IMR-90 (cell line): ENCODE measurements around the gene RING1.

Experiments
- FOS ChIP-seq: fragments of 150-350 bp; IDR thresholded peaks from 2 replicates; pipeline ENCODE4 v1.6.1; 2016; ENCODE audit warnings: low read depth, low read length
- MAFK ChIP-seq: IDR thresholded peaks from 2 replicates; pipeline ENCODE4 v1.6.1; 2012; ENCODE audit warnings: low read depth, low read length, improper control_type of control experiment
- MXI1 ChIP-seq: IDR thresholded peaks from 2 replicates; pipeline ENCODE4 v1.6.1; 2012; ENCODE audit warnings: low read depth, mild to moderate bottlenecking, low read length, moderate library complexity, borderline replicate concordance
- NFE2L2 ChIP-seq: fragments of 150-350 bp; IDR thresholded peaks from 2 replicates; pipeline ENCODE4 v1.6.1; 2016; ENCODE audit warnings: low read depth, mild to moderate bottlenecking, low read length
- POLR2A ChIP-seq: IDR thresholded peaks from 2 replicates; pipeline ENCODE4 v1.6.1; 2012; ENCODE audit warnings: mild to moderate bottlenecking, low read depth, low read length
- RAD21 ChIP-seq: IDR thresholded peaks from 2 replicates; pipeline ENCODE4 v1.6.1; 2012; ENCODE audit warnings: low read length, improper control_type of control experiment
- RFX5 ChIP-seq: IDR thresholded peaks from 2 replicates; pipeline ENCODE4 v1.8.0; 2012; ENCODE audit warnings: low read depth, mild to moderate bottlenecking, low read length, moderate library complexity
- TF ChIP-seq, protein P1 (sequence below): conservative IDR thresholded peaks from 2 replicates; pipeline ENCODE4 v1.5.1; 2012; ENCODE audit warnings: mild to moderate bottlenecking, low read depth, low read length, improper control_type of control experiment
- TF ChIP-seq, protein P2 (sequence below): fragments of 150-350 bp; IDR thresholded peaks from 2 replicates; pipeline ENCODE4 v1.6.1; 2017; ENCODE audit warnings: mild to moderate bottlenecking, antibody characterized with exemption, low read length, low read depth

DNA sequence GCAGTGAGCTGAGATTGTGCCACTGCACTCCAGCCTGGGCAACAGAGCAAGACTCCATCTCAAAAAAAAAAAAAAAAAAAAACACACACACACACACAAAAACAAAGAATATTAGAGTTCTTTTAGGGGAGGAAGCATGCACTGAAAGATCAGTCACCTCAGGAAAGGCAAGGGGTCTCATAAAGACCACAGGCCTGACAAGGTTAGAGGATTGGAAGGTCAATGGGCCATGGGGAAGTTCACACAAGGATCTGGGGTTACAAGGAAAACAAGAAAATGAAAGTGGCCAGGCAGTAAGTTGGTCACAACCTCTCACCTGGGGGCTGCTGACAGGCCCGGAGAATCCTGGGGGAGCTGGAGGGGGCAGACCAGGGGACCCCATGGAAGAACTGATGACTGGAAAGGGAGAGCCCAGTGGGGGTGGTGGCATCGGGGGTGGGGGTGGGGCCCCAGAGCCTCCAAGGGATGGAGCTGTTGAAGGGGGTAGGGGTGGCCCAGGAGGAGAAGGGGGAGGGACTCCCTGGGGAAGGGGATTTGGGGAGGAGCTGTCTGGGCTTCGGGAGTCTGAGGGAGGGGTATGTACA, 9.4 kb upstream of the RING1 start:
- TF ChIP-seq, protein P1, sequence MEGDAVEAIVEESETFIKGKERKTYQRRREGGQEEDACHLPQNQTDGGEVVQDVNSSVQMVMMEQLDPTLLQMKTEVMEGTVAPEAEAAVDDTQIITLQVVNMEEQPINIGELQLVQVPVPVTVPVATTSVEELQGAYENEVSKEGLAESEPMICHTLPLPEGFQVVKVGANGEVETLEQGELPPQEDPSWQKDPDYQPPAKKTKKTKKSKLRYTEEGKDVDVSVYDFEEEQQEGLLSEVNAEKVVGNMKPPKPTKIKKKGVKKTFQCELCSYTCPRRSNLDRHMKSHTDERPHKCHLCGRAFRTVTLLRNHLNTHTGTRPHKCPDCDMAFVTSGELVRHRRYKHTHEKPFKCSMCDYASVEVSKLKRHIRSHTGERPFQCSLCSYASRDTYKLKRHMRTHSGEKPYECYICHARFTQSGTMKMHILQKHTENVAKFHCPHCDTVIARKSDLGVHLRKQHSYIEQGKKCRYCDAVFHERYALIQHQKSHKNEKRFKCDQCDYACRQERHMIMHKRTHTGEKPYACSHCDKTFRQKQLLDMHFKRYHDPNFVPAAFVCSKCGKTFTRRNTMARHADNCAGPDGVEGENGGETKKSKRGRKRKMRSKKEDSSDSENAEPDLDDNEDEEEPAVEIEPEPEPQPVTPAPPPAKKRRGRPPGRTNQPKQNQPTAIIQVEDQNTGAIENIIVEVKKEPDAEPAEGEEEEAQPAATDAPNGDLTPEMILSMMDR: no peak
- TF ChIP-seq POLR2A: no peak
- TF ChIP-seq NFE2L2: no peak
- no peak for TF ChIP-seq RAD21
- TF ChIP-seq RFX5: no peak
- TF ChIP-seq MXI1: no peak
- TF ChIP-seq FOS: no peak
- no peak for TF ChIP-seq MAFK
- TF ChIP-seq, protein P2, sequence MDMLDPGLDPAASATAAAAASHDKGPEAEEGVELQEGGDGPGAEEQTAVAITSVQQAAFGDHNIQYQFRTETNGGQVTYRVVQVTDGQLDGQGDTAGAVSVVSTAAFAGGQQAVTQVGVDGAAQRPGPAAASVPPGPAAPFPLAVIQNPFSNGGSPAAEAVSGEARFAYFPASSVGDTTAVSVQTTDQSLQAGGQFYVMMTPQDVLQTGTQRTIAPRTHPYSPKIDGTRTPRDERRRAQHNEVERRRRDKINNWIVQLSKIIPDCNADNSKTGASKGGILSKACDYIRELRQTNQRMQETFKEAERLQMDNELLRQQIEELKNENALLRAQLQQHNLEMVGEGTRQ: no peak
